GM21447 (cell line): ENCODE measurements around the gene JAK3.
"Not testable (repeated sequence)": the region's sequence is repeated elsewhere in the genome, so short reads cannot be mapped to it uniquely, and the experiment has no call there.

ENCODE experiments used
- ATAC-seq: cut with Tn5 transposase; IDR thresholded peaks from one replicate; pipeline ENCODE4 v1.9.1; 2021; ENCODE audit not compliant: unreplicated experiment

The JAK3 gene

DNA sequence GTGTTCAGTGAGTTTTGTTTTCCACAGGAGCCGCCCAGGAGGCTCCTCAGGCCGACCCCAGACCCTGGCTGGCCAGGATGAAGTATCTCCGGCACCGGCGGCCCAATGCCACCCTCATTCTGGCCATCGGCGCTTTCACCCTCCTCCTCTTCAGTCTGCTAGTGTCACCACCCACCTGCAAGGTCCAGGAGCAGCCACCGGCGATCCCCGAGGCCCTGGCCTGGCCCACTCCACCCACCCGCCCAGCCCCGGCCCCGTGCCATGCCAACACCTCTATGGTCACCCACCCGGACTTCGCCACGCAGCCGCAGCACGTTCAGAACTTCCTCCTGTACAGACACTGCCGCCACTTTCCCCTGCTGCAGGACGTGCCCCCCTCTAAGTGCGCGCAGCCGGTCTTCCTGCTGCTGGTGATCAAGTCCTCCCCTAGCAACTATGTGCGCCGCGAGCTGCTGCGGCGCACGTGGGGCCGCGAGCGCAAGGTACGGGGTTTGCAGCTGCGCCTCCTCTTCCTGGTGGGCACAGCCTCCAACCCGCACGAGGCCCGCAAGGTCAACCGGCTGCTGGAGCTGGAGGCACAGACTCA lies 40.0 kb downstream of the JAK3 start:
- ATAC-seq = no peak

GRCh38 chr19:17806945-17807344 lies 40.8 kb downstream of the JAK3 start:
- ATAC-seq = no peak

DNA sequence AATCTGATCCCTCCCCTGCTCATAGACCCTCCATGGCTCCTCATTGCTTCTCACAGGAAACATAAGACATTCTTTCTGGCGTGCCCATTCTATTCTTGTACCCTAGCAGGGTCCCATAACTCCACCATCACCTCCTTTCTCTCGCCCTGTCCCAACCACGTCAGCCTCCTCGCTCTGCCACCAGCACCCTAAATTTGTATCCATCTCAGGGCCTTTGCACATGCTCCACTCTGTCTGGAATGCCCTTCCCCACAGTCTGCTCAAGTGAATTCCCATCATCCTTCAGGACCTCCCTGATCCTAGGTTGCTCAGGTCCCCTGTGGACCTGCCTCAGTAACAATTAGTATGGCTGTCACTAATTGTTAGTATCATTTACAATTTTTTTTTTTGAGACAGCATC lies 42.4 kb downstream of the JAK3 start:
- ATAC-seq = no peak

DNA sequence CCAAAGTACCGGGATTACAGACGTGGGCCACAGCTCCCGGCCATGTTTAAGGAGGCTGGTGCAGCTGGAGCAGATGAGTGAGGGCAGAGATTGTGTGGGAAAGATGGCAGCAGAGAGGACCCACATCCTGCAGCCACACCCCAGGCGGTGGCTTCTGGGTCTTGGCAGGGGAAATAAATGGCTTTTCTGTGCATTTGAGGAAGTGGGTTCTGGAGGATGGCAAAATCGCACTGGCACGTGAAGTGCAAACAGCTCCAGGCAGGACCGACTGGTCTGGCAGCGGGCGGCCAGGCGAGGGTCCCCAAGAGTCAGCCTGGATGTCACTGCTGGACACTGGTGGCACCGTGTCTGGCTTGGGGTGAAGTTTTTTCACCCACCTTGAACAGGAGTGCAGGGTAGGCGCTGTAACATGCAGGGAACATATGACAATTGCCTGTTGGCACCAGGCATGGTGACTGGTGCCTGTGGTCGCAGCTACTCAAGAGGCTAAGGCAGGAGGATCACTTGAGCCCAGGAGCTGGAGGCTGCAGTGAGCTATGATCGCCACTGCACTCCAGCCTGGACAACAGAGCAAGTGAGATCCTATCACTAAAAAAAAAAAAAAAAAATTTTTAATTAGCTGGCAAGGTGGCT lies 44.4 kb downstream of the JAK3 start:
- ATAC-seq = no peak

DNA sequence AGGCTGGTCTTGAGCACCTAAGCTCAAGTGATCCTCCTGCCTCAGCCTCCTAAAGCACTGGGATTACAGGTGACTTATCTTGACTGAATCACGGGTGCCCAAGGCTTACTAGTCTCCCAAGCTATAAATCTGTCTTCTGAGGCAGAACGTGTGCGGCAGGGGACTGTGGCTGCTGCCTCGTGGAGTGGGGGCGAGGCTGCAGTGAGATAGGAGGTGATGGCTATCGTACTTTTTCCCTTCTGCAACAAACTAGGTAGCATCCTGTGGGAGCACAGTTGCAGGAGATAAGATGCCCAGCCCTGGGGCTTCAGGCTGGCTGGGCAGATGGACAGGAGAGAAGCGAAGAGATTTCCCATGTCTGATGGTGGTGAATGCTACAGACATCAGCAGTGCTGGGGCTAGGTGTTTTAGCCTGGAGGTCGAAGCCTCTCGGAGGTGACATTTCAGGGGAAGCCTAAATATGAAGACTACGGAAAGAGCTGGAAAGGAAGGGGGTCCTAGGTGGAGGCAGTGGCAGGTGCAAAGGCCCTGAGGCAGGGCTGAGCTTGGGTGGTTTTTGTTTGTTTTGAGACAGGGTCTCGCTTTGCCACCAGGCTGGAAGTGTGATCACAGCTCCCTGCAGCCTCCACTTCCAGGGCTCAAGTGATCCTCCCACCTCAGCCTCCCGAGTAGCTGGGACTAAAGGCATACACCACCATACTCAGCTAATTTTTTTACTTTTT lies 45.5 kb downstream of the JAK3 start:
- ATAC-seq = no peak

GRCh38 chr19:17798599-17798998 lies 49.2 kb downstream of the JAK3 start:
- not testable (repeated sequence) for ATAC-seq

DNA sequence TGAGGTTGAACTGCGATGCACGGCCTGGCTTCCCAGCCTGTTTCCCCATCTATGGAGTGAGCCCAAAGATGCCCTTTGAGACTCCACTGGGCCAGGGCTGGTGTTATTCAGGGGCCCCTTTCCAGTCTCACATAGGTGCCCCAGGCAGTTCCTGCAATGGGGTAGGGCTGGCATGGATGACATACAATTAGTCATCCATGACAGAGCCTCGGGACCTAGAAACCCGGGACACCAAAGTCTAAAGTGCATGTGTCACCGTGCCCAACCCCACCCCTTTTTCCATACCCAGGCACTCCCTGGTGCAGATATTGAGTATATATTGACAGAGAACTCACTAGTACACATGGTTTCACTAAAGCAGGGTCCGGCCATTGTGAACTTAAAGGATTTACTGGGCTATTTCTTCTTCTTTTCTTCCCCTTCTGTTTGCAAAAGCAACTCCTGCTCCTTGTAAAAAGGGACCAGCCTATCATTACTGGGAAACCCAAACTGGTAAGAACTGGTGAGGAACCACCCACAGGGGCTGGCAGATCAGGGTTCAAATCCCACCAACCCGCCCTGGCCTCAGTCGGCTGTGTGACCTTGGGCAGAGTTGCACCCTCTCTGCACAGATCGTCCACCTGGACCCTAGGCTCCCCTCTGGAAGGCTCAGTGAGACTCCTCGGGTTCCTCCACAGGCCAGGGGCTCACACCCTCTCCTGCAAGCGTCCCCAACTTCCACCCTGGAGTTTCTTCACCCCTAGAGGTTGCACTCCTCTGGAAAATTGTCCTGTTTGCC lies 50.2 kb downstream of the JAK3 start:
- no peak for ATAC-seq

GRCh38 chr19:17796838-17797423 lies 50.9 kb downstream of the JAK3 start:
- no peak for ATAC-seq

GRCh38 chr19:17796013-17796837 lies 51.6 kb downstream of the JAK3 start:
- ATAC-seq = no peak

DNA sequence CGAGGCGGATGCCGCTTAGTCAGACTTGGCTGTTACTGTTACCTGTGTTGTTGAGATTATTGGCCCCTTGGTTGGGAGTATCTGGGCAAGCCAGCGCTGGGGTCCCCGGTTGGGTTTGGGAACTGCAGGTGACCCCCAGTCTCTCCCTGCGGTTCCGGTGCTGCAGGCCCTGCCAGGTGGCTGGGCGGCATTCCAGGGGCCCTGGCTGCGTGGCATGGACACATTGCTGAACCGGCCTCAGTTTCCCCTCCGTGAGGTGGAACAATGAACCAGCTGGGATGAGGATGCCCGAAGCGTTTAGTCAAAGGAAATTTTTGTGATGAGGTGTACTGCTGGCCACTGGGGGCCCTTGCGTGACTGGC lies 52.3 kb downstream of the JAK3 start:
- ATAC-seq = no peak

DNA sequence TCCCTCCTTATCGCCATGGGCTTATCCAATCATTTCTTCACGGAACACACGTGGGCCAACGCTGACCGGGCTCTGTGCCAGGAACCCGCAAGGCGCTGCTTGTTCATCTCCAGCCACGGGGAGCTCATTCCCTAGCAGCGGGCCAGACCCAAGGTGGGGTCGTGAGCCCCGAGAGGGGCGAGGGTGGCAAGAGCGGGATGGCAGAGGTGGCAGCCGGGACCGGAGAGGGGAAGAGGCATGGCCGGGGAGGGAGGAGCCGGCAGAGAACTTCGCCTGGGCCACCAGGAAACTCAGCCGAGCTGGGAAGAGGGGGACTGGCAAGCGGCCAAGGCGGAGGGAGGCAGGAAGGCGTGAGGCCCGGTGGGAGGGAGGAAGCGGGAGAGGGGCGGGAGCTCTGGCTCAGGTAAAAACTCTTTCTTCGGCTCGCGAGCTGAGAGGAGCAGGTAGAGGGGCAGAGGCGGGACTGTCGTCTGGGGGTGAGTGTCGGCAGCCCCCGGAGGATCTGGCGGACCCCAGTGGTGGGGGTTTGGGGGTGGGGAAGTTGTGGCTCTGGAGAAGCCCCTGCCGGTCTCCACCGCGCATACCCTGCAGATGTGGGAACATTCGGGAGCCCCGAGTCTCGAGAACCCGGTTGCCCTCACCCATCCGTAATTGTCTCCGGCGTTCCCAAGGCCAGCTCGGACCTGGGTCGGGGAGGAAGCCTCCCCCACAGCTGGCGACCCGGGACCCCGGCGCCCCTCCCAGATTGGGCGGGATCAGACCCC lies 52.9 kb downstream of the JAK3 start, which contains the start of gene B3GNT3:
Gene B3GNT3, plus strand, starts transcription at position 408 of the 764 bp plus-strand sequence. CDS start 12,670 bp downstream, outside the sequence.
- no peak for ATAC-seq

GRCh38 chr19:17794412-17794730 lies 53.4 kb downstream of the JAK3 start:
- ATAC-seq = no peak

DNA sequence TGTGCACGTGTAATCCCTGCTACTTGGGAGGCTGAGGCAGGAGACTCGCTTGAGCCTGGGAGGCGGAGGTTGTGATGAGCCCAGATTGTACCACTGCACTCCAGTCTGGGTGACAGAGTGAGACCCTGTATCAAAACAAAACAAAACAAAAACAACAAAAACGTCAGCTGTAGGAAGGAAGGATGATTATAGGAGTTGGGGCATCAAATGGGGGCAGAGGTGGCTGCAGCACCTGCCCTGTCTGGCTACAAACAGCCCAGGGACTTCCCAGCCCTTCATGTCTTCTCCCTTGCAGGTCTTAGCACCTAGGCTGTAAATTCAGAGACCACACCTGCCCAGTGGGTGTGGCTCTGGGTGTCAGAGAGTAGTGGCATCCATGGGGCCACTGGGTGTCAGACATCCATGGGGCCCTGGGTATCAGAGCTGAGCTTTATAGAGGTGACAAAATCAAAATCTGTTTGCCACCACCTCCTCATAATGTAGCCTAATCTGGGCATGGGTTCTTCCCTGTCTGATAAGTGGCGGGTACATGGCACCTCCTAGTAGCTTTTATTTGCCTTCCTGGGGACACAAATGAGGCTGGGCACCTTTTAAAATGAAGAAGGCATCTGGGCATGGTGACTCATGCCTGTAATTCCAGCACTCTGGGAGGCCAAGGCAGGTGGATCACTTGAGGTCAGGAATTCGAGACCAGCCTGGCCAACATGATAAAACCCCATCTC lies 57.6 kb downstream of the JAK3 start:
- no peak for ATAC-seq

DNA sequence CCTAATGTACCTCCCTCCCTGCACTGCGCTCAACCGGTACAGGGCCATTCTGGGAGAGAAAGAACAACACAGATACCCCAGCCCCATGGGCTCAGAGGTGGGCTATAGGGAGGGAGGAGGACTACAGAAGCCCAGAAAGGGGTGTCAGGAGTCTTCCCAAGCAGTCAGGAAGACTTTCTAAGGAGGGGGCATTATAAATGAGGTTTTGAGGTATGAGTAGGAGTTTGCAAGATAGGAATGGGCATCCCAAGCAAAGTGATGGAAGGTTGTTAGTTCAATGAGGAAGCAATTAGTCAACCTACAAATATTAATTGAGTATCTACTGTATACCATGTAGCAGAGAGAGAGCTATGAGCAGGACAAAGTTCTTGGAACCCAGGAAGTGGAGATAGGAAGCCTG lies 59.1 kb downstream of the JAK3 start:
- no peak for ATAC-seq

DNA sequence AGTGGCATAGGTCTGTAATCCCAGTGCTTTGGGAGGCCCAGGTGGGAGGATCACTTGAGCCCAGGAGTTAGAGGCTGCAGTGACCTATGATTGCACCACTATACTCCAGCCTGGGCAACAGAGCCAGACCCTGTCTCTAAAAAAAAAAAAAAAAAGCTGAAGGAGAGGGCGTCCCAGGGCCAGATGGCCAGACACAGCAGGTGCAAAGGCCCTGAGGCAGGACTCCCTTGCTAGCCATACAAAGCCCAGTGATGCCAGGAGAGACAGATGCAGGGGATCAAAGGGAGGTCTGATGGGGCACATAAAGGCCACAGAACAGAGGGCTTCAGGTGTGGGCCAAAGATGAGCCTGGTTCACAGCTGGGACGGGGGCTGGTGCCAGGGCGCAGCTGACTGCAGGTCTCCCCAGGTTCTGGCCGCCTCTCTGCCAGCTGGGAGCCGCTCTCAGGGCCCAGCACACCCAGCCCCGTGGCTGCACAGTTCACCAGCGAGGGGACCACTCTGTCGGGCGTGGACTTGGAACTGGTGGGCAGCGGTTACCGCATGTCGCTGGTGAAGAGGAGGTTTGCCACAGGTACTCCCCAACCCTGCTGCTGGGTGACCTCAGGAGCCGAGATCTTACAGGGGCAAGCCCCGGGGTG lies 60.4 kb downstream of the JAK3 start:
- no peak for ATAC-seq

GRCh38 chr19:17784201-17785008 lies 63.4 kb downstream of the JAK3 start:
- ATAC-seq = no peak

- ATAC-seq = not testable (repeated sequence)
Observed at GRCh38 chr19:17783721-17784120, 64.1 kb downstream of the JAK3 start.

GRCh38 chr19:17780781-17781180 lies 67.0 kb downstream of the JAK3 start:
- ATAC-seq = no peak
